HT1080 (cell line): ENCODE measurements around the gene DNAAF9. TPM values are rescaled to one million over a fixed set of nuclear protein-coding genes. Genes with fewer than 3 reads are reported as not detected.
"Not testable (repeated sequence)": the region's sequence is repeated elsewhere in the genome, so short reads cannot be mapped to it uniquely, and the experiment has no call there.

Source experiments
- DNase-seq: peaks from one replicate; pipeline ENCODE4 v3.0.0-alpha.2; 2015; ENCODE audit warnings: low read depth
- polyA plus RNA-seq, 2 experiments: library from polyadenylated mRNA; depleted of rRNA; stranded (reverse); fragments of >200 nt; gene quantifications; 2 replicates each; pipeline ENCODE4 v1.2.3, GENCODE V29; 2015
- total RNA-seq: library from RNA; depleted of rRNA; stranded (reverse); fragments of >200 nt; shearing (Covaris generic); gene quantifications from 2 replicates; pipeline ENCODE4 v1.2.3, GENCODE V29; 2014; rRNA removed

The DNAAF9 gene
- total RNA-seq, result 1.8 and 3.0 TPM in 2 replicates
- polyA plus RNA-seq (2015; cell fraction: cytosol; rRNA removed), result 2.0 TPM in 2 replicates
- polyA plus RNA-seq (2015; cell fraction: nucleus; rRNA removed), result 5.5 and 6.5 TPM in 2 replicates

GRCh38 chr20:3407040-3407770 lies at the start of gene DNAAF9:
DNAAF9 (minus strand) TSS chr20:3407669; CDS start chr20:3407557, 112 bp downstream.
- DNase-seq, result peak; percentile 32

GRCh38 chr20:3456648-3457047 lies 49.2 kb upstream of the DNAAF9 start:
- DNase-seq, result no peak

GRCh38 chr20:3454831-3455230 lies 47.4 kb upstream of the DNAAF9 start:
- no peak for DNase-seq

- peak; percentile 48 for DNase-seq
These were observed 45.2 kb upstream of the DNAAF9 start for GRCh38 chr20:3452690-3453089.

GRCh38 chr20:3452136-3452535 lies 44.7 kb upstream of the DNAAF9 start:
- no peak for DNase-seq

GRCh38 chr20:3449319-3449718 lies 41.9 kb upstream of the DNAAF9 start:
- no peak for DNase-seq

- no peak for DNase-seq
These were observed 39.9 kb upstream of the DNAAF9 start for GRCh38 chr20:3447321-3447720.

GRCh38 chr20:3446779-3447178 lies 39.3 kb upstream of the DNAAF9 start:
- no peak for DNase-seq

- no peak for DNase-seq
These were observed 29.6 kb upstream of the DNAAF9 start for GRCh38 chr20:3436864-3437574.

GRCh38 chr20:3434232-3434631 lies 26.8 kb upstream of the DNAAF9 start:
- no peak for DNase-seq

- DNase-seq, result no peak
These were observed 26.3 kb upstream of the DNAAF9 start for GRCh38 chr20:3433744-3434143.

- no peak for DNase-seq
These were observed 25.4 kb upstream of the DNAAF9 start for GRCh38 chr20:3432844-3433243.

- no peak for DNase-seq
These were observed 23.6 kb upstream of the DNAAF9 start for GRCh38 chr20:3431109-3431508.

- peak; percentile 8 for DNase-seq
These were observed 23.1 kb upstream of the DNAAF9 start for GRCh38 chr20:3430376-3431069.

GRCh38 chr20:3426766-3427165 lies 19.3 kb upstream of the DNAAF9 start:
- DNase-seq, result not testable (repeated sequence)

- no peak for DNase-seq
These were observed 15.7 kb upstream of the DNAAF9 start for GRCh38 chr20:3423126-3423525.

GRCh38 chr20:3421985-3422384 lies 14.5 kb upstream of the DNAAF9 start:
- DNase-seq, result no peak

GRCh38 chr20:3420211-3420707 lies 12.8 kb upstream of the DNAAF9 start:
- peak; percentile 57 for DNase-seq

- DNase-seq, result not testable (repeated sequence)
These were observed 10.7 kb upstream of the DNAAF9 start for GRCh38 chr20:3418161-3418560.

GRCh38 chr20:3414122-3414521 lies 6.7 kb upstream of the DNAAF9 start:
- no peak for DNase-seq

GRCh38 chr20:3413393-3413889 lies 6.0 kb upstream of the DNAAF9 start:
- no peak for DNase-seq
